IPS-15b (cell line): Measurements from ENCODE around the gene CPTP.

ENCODE experiments used
- H3K27me3 ChIP-seq: one replicate; pipeline ENCODE4 v1.6.1; 2013; ENCODE audit warnings: low read length; ENCODE audit not compliant: control insufficient read depth, insufficient read depth
- H3K36me3 ChIP-seq: one replicate; pipeline ENCODE4 v1.6.1; 2013; ENCODE audit warnings: low read length; ENCODE audit not compliant: control insufficient read depth, insufficient read depth
- H3K4me1 ChIP-seq: one replicate; pipeline ENCODE4 v1.6.1; 2013; ENCODE audit warnings: mild to moderate bottlenecking, low read length; ENCODE audit not compliant: control insufficient read depth, insufficient read depth
- H3K4me3 ChIP-seq: one replicate; pipeline ENCODE4 v1.5.1; 2013; ENCODE audit warnings: low read depth, low read length
- H3K9ac ChIP-seq: one replicate; pipeline ENCODE4 v1.6.1; 2013; ENCODE audit warnings: low read depth, mild to moderate bottlenecking, low read length
- H3K9me3 ChIP-seq: one replicate; pipeline ENCODE4 v1.6.1; 2013; ENCODE audit warnings: mild to moderate bottlenecking, low read length; ENCODE audit not compliant: control insufficient read depth, insufficient read depth

CPTP gene

DNA sequence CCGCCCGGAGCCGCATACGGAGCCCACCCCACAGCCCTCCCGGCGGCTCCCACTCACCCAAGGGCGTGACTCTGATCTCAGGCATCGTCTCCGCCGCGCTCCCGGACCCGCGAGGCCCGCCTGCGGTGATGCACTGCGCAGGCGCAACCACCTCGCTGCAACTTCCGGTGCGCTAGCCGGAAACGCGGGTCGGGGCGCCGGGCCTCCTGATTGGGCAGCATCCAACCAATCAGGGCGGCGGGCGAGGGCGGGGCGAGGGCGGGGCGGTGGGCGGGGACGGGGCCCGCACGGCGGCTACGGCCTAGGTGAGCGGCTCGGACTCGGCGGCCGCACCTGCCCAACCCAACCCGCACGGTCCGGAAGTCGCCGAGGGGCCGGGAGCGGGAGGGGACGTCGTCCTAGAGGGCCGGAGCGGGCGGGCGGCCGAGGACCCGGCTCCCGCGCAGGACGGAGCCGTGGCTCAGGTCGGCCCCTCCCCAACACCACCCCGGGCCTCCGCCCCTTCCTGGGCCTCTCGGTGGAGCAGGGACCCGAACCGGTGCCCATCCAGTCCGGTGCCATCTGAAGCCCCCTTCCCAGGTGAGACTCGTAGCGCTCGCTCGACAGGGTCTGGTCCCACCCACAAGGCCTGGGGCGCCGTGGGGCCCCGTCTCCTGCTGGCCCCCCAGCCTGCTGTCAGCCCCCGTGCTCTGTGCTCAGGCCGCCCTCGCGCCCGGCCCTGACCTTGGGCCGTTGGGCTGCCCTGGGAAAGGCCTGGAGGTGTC is at the start of gene CPTP, which contains the start of gene INTS11:
Gene CPTP (plus strand): TSS at position 279 of the 764 bp plus-strand sequence. CDS start 2,109 bp downstream, outside the sequence.
Gene INTS11 (minus strand): TSS at position 137 of the 764 bp plus-strand sequence. CDS start 52 bp downstream, at position 85.
- no peaks in the 10 kb centered on the region for H3K27me3 ChIP-seq
- peak within 1 kb of the TSS; percentile 79 for H3K9ac ChIP-seq
- H3K9me3 ChIP-seq, result no peaks in the 10 kb centered on the region
- H3K36me3 ChIP-seq, result peaks cover 26% of the 10 kb centered on the region
- peaks cover 3% of the 10 kb centered on the region for H3K4me1 ChIP-seq
- peak within 1 kb of the TSS; percentile 71 for H3K4me3 ChIP-seq

DNA sequence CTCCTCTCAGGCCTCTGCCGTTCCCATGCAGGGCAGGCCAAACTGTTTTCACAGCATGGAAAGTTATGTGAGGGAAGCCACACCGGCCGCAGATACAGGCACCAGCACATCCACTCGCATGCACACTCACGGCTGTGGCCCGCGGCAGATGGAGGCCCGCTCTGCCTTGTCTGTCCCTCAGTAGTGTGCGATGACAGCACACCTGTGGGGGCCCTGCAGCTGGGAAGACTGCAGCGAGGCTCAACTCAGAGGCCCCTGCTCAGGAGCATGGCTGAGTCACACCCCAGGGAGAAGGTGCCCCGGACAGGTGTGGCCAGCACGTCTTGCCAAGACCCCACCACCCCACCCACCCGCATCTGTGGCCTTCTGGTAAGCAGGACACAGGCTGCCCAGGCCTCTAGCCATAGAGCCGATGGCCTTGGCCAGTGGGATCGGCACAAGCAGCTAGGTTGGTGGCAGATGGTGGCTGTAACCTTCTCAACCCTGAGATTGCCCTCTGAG is 49.6 kb upstream of the CPTP start:
- H3K27me3 ChIP-seq, result peaks cover 4% of the 10 kb centered on the region
- H3K4me1 ChIP-seq, result peaks cover 5% of the 10 kb centered on the region
- peaks cover 6% of the 10 kb centered on the region for H3K36me3 ChIP-seq
- H3K9me3 ChIP-seq, result no peaks in the 10 kb centered on the region
- no peak overlapping the region for H3K4me3 ChIP-seq
- peak overlapping the region; percentile 60 for H3K9ac ChIP-seq

- Histone ChIP-seq H3K36me3 (peaks cover 6% of the 10 kb centered on the region), H3K4me3 (no peak overlapping the region), H3K4me1 (peaks cover 5% of the 10 kb centered on the region), H3K27me3 (peaks cover 4% of the 10 kb centered on the region), H3K9ac (no peak overlapping the region), H3K9me3 (no peaks in the 10 kb centered on the region)
Measured at GRCh38 chr1:1275836-1276235, 48.8 kb upstream of the CPTP start.

DNA sequence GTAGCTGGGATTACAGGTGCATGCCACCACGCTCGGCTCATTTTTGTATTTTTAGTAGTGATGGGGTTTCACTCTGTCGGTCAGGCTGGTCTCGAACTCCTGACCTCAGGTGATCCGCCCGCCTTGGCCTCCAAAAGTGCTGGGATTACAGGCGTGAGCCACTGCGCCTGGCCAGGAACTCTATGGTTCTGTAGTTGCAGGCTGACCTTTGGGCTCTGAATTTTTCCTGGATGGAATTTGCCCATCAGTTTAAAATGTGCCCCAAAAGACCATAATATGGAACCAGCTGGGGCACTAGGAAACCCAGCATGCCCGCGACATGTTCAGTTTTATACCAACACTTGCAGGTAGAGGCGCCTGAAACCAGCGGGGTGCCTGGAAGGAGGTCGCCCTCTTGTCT is 46.0 kb upstream of the CPTP start:
- Histone ChIP-seq H3K27me3 (peaks cover 4% of the 10 kb centered on the region), H3K36me3 (no peaks in the 10 kb centered on the region), H3K9ac (no peak overlapping the region), H3K9me3 (no peaks in the 10 kb centered on the region), H3K4me3 (no peak overlapping the region), H3K4me1 (no peaks in the 10 kb centered on the region)

GRCh38 chr1:1279028-1279427 is 45.6 kb upstream of the CPTP start:
- Histone ChIP-seq H3K4me3 (no peak overlapping the region), H3K4me1 (no peaks in the 10 kb centered on the region), H3K9me3 (no peaks in the 10 kb centered on the region), H3K36me3 (no peaks in the 10 kb centered on the region), H3K27me3 (peaks cover 4% of the 10 kb centered on the region), H3K9ac (no peak overlapping the region)

DNA sequence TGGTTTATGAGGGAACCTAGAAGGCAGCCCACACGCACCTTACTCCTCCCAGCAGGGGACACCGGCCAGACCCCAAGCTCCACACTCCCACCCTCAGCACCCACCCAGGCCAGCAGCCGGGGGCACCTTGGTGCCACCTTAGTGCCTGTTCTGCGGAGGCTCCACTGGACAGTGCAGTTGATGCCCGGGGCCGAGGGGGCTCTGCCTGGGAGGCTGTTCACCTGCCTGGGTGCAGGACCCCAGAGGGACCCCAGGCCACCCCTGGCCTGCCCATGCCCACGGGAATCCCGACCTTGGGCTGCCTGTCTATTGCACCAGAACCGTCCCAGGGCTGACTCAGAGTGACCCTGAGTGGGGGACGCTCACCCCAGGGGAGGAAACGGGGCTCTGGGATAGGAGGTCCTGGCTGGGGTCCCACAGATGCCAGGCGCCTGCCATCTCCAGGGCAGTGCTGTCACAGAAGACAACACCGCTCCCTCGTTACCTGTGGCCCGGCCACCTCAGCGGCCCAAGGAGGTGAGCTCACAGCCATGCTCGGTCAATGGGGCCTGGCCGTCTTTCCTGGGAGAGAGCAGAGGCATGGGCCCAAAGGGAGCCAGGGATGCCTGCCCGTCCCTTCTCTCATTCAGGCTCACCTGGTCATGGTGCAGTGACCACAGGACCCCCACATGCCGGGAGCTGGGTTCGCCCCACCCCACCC is 43.7 kb upstream of the CPTP start:
- H3K9ac ChIP-seq, result no peak overlapping the region
- H3K4me1 ChIP-seq, result no peaks in the 10 kb centered on the region
- no peaks in the 10 kb centered on the region for H3K27me3 ChIP-seq
- no peaks in the 10 kb centered on the region for H3K36me3 ChIP-seq
- no peaks in the 10 kb centered on the region for H3K9me3 ChIP-seq
- H3K4me3 ChIP-seq, result no peak overlapping the region

- Histone ChIP-seq H3K9ac (no peak overlapping the region), H3K4me1 (no peaks in the 10 kb centered on the region), H3K27me3 (no peaks in the 10 kb centered on the region), H3K9me3 (no peaks in the 10 kb centered on the region), H3K4me3 (no peak overlapping the region), H3K36me3 (no peaks in the 10 kb centered on the region)
Measured at GRCh38 chr1:1281533-1282321, 42.9 kb upstream of the CPTP start.

GRCh38 chr1:1282998-1283397 is 41.6 kb upstream of the CPTP start:
- H3K36me3 ChIP-seq, result no peaks in the 10 kb centered on the region
- H3K4me1 ChIP-seq, result no peaks in the 10 kb centered on the region
- H3K27me3 ChIP-seq, result no peaks in the 10 kb centered on the region
- no peak overlapping the region for H3K9ac ChIP-seq
- no peaks in the 10 kb centered on the region for H3K9me3 ChIP-seq
- H3K4me3 ChIP-seq, result no peak overlapping the region

DNA sequence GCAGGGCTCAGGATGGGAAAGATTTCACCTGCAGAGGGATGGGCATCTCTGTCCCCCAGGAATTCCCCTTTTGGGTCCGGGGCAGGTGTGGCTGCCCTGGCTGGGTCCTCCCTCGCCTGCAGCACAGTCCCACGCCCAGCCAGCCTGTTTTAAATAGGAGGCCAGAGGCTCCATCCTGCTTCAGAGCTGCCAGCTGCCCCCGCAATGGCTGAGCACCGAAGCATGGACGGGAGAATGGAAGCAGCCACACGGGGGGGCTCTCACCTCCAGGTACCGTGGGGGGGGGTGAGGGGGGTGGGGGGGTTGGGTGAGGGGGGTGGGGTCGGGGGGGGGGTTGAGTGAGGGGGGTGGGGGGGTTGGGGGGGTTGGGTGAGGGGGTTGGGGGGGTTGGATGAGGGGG is 40.8 kb upstream of the CPTP start:
- no peaks in the 10 kb centered on the region for H3K36me3 ChIP-seq
- no peaks in the 10 kb centered on the region for H3K9me3 ChIP-seq
- H3K9ac ChIP-seq, result no peak overlapping the region
- no peaks in the 10 kb centered on the region for H3K4me1 ChIP-seq
- H3K27me3 ChIP-seq, result no peaks in the 10 kb centered on the region
- H3K4me3 ChIP-seq, result no peak overlapping the region

DNA sequence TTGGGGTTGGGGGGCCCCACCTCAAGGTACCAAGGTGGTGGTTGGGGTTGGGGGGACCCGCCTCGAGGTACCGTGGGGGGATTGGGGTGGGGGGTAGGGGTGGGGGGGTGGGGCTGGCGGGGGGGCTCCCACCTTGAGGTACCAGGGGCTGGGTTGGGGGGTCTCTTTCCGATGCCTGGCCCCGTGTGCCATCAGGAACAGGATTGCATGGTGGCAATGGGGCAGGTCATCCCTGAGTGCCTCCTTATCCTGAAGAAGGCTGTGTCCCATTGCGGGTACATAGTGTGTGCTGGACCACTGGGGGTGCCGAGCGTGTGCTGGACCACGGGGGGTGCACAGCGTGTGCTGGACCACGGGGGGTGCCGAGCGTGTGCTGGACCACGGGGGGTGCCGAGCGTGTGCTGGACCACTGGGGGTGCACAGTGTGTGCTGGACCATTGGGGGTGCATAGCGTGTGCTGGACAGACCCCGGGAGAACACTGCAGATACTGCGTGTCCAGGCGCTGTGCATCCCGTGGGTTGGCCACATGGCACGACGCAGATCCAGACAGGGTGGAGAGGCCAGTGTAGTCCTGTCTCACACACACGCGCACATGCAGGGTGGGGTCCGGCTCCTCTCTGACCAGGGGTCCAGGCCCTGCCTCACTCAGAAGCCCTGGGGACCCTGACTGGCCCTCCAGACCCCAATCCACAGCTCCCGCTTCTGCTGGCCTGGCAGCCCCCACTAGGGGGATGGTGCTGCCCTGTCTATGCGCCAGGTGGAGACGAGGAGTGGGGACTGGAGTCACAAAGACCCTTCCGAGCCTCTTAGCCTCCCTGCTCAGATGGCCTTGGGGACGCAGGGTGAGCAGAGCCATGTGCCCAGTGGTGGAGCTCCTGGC is 40.1 kb upstream of the CPTP start:
- Histone ChIP-seq H3K9me3 (no peaks in the 10 kb centered on the region), H3K9ac (no peak overlapping the region), H3K4me3 (no peak overlapping the region), H3K4me1 (no peaks in the 10 kb centered on the region), H3K36me3 (no peaks in the 10 kb centered on the region), H3K27me3 (no peaks in the 10 kb centered on the region)

DNA sequence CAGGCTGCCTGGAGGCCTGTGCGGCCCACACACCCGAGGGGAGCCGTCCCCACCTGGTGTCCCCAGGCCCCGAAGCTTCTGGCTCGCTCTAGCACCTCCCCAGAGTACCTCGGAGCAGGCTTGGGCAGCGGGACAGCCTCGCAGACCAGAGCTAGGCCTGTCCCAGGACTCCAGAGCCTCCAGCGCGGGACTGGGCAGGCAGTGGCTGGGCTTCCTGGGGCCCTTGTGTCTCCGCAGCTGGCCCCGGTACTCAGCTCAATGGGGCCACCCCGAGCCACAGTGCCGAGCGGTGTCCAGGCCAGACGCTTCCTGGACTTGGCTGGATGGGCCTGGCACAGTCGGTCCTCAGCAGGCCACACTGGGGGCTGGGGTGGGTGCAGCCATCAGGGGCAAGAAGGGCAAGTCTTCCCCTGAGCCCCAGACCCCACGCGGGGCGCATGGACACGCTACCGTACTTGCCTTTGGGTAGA is 39.5 kb upstream of the CPTP start:
- H3K4me1 ChIP-seq, result no peaks in the 10 kb centered on the region
- H3K4me3 ChIP-seq, result no peak overlapping the region
- no peaks in the 10 kb centered on the region for H3K27me3 ChIP-seq
- no peaks in the 10 kb centered on the region for H3K36me3 ChIP-seq
- H3K9me3 ChIP-seq, result no peaks in the 10 kb centered on the region
- H3K9ac ChIP-seq, result no peak overlapping the region
